T-helper 9 cell (primary cell): ENCODE measurements around the gene EMC10.

Source experiments
- DNase-seq: peaks from one replicate; pipeline ENCODE4 v3.0.0-alpha.2; 2020

Gene EMC10

DNA sequence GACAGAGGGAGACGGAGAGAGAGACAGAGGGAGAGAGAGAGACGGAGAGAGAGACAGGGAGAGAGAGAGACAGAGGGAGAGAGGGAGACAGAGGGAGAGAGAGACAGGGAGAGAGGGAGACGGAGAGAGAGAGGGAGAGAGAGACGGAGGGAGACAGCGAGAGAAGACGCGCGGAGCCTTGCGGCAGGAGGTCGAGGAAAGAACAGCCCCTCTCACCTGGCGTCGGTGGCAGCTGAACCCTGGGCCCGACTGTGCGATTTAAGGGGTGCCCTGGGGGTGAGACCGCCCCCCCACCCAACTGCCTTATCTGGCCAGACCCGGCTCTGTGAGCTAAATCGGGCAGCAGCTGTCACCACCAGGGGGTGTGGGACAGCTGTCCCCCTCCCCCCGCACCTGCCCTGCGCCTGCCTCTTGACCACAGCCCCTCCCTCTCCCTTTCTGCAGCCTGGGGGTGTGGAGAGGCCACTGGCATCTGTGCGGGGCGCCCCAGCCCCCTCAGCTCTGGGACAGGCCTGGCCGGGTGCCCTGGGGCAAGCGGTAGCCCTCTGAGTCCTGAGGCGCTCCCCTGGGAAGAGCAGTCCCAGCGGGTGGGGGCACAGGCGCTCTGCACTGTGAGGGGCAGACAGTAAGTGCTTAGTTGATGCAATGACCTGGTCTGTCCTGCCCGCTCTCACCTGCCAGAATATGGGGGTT lies 23.9 kb downstream of the EMC10 start:
- DNase-seq: no peak

DNA sequence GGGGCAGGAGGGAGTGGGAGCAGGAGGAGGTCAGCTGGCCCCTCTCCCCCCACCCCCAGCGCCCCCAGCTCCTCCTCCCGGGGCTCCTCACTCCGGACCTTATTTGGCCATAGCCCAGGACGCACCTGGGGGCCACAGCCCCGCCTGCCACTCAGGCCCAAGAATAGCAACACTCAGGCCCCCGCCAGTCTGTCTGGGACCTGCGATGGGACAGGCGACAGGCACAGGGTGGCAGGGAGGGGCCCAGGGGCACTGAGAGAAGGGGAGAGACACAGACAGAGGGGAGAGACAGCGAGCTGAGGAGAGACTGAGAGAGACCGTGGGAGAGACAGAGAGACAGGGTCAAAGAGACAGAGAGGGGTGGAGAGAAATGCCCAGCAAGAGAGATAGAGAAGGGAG lies 24.4 kb downstream of the EMC10 start:
- no peak for DNase-seq

DNA sequence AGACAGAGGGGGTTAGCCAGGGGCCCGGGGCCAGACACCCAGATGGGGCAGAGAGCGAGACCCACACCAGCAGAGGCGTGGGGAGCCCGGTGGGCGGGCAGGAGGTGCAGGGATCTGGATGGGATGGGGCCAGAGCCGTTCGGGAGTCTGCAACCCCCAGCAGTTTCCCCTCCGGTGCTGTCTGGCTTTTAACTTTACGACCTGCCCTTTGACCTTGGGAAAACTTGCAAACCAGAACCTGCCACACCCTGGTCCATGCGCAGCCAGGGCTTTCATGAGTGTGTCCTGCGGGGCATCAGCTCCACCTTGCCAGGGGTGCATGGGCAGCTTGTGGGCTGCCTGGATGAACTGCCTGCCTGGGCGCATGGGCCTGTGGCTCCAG lies 24.9 kb downstream of the EMC10 start:
- DNase-seq: no peak

DNA sequence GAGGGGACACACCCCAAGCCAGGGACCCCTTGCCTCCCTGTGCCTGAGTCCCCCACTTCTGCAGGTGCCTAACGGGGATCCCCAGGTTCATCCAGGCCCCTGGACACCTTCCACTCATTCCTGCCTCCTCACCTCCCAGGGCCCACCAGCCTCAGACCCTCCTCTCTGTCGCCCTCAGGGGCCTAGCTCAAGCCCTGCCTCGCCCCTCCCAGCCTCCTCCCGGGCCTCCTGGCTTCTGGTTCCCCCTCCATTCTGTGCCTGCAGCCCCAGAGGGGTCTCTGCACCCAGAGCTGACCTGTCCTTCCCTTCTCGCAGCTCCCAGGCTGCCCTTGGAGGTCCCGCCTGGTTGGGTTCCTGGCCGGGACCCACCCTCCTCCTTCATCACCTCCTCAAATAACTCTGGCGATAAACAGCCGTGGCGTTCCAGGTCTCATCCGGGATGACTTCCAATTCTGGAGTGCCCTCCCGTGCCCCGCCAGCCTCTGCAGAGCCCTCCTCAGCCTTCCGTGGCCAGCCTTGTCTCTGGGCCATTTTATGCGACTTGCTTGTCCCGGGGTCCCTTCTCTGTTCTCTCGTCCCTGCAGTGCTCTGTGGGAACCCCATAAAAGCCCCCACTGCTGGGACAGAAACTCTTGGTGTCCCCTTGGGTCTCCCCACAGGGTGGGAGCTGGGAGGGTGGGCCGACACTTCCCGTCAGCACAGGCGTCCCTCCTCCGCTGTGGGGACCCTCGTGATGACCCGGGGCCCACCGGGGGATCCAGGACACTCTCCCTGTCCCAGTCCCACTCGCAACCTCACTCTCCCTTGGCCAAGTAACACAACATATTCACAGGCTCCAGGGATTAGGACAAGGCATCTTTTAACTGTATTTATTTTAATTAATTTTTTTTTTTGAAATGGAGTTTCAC lies 25.5 kb downstream of the EMC10 start:
- no peak for DNase-seq

DNA sequence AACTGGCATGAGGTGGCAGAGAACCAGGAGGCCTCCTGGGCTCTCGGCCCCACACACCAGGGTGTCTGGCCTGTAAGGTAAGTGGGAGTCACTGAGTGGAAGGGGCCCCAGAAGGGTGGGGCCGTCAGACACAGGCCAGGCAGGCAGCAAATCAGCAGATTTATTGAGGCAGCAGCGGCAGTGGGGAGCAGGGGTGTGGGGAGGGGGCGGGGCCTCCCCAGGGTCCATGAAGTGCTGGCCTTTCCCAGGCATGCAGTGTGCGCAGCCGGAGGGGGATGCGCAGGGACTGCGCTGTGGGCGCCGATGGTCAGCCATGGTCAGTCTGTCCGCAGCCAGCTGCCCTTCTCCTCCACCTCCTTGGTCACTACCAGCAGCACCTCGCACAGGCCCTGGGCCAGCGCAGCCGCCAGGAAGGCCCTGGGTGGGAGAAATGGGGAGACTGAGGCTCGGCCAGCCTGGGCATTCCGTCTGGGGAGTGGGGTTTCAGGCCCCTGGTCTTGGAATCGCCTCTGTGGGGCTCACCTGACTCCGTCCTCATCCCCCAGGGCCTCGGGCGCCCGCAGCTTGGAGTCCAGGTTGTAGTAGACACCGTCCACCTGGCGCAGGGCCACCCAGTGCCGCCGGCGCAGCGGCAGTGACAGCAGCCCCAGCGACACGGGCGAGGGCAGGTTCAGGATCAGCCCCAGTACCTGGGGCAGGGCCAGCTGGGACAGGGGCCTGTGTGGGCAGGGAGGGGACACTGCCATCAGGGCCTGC lies 29.7 kb downstream of the EMC10 start:
- no peak for DNase-seq

DNA sequence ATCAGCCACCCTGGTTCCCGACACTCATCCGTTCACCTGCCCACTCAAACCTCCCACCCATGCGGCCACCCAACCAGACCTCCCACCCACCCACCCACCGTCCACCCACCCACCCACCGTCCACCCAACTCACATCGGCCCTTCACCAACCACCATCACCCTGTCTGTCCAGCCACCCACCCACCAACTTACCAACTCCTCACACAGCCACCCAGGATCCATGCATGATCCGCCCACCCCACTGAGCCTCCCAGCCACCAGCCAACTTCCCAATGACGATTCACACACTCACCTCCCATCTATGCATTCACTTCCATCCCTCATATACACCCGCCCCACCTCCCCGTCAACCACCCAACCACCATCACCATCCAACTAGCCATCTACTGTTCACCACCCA lies 30.4 kb downstream of the EMC10 start:
- no peak for DNase-seq

DNA sequence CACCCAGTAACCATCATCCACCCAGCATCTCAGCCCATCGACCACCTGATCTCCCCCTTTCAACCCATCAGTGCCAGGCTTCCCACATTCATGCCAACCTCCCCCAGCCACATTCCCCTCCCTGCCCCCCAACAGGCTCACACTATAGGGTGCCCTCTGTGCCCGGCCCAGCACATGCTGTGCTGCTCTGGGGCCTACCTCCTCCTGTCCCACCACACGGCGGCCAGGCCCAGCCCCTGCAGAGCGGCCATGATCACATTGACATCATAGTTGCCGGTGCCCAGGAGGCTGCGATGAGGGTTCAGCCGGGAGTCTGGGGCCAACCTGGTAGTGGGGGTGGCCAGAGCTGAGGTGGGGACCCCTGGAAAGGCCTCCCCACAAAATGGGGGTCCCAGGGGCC lies 31.1 kb downstream of the EMC10 start:
- DNase-seq: no peak

DNA sequence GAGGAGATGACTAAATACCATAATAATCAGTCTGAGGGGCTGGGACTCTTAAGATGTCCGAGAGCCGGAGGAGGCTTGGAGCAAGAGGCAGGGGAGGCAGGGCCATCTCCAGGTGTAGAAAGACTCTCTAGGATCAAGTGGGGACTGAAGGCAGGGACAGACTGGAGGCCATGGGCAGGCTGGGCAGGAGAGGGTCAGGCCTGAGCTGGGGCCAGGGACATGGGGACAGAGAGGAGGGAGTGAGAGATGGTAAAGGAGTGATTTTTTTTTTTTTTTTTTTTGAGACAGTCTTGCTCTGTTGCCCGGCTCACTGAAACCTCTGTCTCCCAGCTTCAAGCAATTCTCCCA lies 32.5 kb downstream of the EMC10 start:
- DNase-seq: no peak

DNA sequence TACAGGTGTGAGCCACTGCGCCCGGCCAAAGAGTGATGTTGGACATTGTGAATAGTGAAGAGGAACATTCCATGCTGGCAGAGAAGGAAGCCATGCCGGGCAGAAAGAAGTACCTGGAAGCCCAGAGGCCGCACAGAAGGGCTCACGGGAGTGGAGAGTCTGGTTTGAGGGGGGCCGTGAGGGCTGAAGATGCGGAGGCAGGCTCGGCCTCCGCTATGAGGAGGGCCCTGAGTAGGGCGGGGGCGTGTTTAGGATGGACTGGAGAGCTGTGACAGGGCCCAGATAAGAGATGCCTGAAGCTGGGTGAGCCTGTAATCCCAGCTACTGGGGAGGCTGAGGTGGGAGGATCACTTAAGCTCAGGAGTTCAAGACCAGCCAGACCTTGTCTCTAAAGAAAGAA lies 33.1 kb downstream of the EMC10 start:
- no peak for DNase-seq

DNA sequence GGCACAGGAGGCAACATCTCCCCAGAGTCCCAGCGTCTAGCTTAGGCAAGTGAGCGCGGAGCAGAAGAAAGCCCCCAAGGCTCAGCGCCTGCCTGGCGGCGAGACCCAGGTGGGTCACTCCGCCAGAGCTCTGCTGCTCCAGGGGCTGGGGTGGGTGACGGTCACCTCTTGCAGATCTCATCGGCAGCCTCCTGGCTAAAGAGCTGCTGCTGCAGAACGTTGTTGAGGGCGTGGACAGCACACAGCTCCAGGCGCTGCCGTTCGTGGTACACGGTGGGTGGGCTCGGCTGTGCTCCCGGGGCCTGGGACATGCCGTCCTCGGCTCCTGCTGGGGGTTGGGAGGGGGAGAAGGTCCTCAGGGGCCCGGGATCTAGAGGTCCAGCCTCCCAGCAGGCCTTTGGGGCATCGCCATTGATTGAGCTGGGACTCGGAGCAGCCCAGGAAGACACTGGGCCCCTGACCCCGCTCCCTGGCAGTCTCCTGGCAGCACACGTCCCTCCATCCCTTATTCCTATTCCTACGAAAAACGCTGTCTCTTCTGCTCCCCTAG lies 33.9 kb downstream of the EMC10 start:
- DNase-seq: no peak

DNA sequence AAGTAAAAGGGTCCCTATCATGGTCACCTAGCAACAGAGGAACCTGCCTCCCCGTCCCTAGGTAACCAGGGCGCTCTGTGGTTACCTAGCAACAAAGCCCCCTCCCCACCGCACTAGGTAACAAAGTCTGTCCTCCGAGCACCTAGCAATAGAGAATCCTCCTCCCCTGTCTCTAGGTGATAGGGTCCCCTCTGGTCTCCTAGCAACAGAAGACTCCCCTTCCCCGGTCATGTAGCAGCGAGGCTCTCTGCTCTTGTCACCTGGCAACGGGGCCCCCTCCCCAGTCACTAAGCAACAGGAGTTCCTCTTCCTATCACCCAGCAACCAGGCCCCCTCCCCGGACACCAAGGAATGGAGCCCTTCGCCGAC lies 34.4 kb downstream of the EMC10 start:
- DNase-seq: no peak

DNA sequence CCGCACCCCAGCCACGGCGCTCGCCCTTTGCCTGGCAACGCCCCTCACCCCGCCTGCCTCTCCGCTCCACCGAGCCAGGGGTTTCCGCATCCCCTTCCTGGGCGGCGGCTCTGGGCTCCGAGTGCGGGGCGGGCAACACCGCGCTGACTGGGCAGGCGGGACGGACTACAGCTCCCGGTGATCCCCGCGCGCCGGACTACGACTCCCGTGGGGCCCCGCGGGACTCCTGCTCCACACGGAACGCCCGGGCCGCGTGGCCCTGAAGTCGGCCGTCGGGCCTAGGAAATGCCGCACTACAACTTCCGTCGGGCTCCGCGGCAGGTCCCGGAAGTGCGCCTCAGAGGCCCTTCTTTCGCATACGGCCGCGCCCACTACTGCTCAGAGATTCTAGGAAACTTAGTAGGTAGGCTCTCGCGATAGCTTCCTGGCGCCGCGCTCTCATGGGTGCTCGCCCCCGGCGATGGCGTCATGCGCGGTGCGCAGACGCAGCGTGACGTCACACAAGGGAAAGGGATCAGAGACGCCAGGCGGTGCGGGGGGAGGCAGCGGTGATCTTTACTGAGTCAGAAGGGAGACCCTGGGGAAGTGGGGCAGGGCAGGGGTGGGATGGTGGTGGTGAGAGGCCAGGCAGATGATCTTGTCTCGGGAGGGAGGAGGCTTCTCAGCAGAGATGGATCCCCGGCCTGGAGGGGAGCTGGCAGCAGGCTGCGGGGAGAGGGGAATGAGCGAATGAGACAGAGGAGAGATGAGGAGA lies 34.9 kb downstream of the EMC10 start, which contains the start of gene JOSD2:
Gene JOSD2 (minus strand): TSS at position 123 of the 754 bp plus-strand sequence. CDS start 760 bp downstream, outside the sequence.
- peak; percentile 93 for DNase-seq

DNA sequence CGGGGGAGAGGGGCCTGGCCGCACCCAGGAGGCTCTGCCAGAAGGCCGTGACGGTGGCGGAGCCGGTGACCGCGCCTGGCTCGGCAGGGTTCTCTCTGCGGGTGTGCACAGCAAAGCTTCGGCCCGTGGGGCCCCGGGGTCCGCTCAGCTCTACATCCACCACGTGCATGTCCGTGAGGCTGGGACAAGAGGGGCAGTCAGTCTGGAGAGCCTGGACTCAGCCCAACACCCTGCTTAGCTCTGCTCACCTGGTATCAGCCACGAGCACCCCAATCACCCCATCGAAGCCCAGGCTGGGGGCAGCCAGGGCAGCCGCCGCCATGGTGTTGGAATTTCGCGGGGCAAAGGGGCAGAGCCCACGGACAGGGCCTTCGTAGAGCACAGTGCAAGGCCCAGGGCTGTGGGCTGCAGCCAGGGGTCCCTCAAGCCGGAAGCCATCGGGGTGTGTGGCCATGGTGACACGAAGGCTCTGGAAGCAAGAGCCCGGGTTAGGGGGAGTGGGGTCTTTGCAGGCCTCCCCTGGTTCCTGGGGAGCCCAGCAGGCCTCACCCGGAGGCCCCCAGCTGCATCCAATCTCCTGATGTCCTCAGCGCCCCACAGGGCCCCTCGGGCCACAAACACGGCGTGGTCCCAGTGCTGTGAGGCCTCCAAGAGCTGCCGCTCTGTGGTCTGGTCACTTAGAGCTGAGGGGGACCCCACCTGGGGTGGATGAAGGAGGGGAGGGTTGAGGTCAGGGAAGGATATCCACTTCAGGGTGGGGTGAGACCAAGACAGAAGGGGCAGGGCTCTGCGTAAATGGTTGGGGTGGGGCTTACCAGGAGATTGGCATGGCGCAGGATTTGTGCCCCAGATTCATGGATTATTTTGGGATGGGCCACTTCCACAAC lies 36.0 kb downstream of the EMC10 start:
- no peak for DNase-seq

DNA sequence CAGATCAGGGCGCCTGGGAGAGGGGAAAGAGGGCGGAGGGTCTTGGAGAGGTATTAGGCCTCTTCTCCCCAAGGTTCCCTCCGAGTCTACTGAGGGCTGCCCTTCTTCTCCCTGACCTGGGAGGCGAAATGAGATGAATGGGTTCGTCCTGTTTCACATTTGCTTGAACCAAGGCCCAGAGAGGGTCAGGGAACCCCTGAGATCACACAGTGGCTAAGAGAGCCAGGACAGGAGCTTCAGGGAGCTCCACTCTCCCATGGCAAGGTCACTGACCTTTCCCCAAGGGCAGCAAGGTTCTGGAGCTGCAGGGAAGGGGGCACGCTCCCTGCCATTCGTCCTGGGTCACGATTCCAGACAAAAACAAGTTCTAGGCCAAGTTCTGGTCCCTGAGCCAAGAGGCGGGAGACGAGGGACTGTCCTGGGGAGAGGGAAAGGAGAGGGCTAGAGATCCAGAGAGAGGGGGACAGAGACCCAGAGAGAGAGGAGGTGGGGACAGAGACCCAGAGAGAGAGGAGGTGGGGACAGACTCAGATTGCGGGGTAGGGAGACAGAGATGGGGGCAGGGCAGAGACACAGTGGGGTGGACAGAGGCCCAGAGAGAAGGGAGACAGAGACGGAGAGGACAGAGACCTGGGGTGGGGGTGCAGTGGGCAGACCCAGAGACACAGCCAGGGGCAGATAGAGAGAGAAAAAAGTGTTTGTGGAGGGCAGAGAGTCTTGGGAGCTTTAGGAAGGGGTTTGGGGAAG lies 36.9 kb downstream of the EMC10 start:
- DNase-seq: no peak

DNA sequence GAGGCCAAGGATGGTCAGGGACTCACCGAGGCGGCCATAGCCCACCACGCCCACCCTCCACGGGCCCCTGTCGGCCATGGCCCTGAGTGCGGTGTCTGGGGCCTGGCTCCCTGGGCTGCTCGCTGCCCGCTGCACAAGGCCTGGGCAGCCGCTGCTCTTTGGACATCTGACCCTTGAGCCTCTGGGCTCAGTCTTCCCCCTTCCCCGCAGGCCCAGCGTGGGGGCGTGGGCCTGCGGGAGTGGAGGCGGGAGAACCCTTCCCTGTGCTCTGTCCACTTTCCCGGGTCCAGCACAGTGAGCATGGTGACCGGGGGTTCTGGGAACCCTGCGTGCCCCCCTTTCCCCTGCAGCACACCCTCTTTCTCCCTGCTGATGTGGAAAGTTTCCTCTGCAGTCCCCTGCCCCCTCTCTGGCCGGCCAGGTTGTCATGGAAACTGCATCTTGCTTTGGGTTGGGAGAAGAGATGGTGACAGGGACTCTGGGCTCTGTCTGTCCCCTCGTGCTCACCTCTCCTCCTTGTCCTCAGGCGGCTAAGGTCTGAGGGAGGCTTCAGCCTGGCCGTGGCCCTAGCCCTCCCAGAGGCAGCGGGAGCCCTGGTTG lies 37.5 kb downstream of the EMC10 start, which contains the start of gene ASPDH:
Gene ASPDH (minus strand): TSS at position 168 of the 600 bp plus-strand sequence. CDS start 90 bp downstream, at position 78.
- DNase-seq: no peak

DNA sequence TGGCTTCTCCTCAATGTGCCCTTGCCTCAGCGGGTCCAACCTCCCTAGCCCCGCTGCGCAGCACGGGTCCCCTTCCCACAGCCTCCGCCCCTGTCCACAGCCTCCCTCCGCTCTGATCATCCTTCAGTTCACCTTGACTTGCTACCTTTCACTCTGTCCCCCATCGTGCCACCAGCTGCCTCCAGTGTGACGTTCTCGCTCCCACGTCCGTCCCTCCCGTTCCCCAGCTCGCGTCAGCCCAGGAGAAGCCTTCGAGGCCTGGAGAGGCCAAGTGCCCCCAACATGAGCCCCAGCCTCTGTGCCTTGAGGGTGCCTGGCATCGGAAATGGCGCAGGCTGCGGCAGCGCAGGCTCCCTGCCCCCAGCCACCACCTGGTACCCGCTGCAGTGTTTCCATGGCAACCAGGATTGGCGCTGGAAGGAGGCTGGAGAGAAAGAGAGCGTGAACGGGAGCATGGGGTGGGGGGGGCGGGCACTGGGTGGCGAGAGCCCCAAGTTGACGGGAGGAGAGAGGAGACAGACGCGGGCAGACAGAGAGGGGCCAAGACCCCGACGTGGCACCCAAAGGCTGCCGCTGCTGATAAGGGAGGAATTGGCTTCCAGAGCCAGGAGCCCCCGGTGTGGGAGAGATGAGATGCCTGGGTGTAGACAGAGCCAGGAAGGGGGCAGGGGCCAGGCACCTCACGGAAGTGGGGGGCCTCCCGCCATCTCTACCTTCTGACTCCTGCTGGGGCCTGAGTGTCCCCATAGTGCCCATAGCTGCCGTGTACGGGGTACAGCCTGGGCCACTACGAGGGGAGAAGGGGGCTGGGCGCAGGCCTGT lies 38.2 kb downstream of the EMC10 start:
- no peak for DNase-seq

DNA sequence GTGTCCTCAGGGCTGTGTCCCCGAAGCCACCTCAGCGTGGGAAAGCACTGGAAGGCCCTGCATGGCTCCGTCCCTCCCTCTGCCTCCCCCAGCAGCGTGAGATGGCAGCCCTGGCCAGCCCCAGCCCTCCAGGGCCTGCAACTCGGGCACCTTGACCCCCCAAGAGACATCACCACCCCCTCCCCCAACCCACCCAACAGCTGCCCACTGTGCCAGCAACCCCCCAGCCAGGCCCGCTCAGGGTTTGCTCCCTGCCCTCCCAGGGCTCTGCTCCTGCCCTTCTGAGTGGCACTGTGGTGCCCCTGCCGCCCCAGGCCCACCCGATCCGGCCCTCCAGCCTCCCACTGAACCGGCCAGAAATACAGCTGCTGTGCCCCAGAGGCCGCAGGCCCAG lies 38.9 kb downstream of the EMC10 start:
- DNase-seq: no peak

DNA sequence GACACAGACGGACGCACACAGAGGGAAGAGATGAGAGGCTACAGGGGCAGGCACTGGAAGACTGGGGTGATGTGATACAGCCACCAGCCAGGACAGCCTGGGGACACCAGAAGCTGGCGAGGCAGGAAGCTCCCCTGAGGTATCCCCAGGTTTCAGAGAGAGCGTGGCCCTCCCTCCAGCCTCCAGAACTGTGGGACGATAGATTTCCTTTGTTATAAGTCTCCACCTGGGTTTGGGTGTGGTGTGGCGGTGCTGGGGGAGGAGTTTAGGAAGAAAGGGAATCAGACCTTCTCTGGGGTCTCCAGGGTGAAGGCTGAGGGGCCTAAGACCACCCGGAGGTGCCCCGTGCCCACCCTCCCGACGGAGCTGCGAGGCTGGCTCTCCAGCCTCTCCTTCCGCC lies 40.1 kb downstream of the EMC10 start:
- DNase-seq: no peak
